AG04449 (cell line): Measurements from ENCODE around the gene SYNM.

Source experiments
- CTCF ChIA-PET: fragments of 350-600 bp; formaldehyde crosslinking; extraction: SDS; loops from one replicate; lab custom pipeline; 2021; ENCODE audit warnings: antibody characterized with exemption; lab: Yijun Ruan, JAX
- POLR2A ChIA-PET: fragments of 400-600, 350-600 bp; formaldehyde crosslinking; extraction: SDS; loops from one replicate; lab custom pipeline; 2020; ENCODE audit warnings: antibody characterized with exemption, inconsistent platforms; lab: Yijun Ruan, JAX
- DNase-seq: peaks from one replicate; pipeline ENCODE4 v3.0.0-alpha.2; 2010; ENCODE audit warnings: low read depth, low spot score
- H3K4me3 ChIP-seq: 2 replicates; pipeline ENCODE4 v1.5.1; 2011; ENCODE audit warnings: low read depth, mild to moderate bottlenecking, control low read depth, low read length
- CTCF ChIP-seq: IDR thresholded peaks from one replicate; pipeline ENCODE4 v1.5.1; 2011; ENCODE audit warnings: mild to moderate bottlenecking, moderate library complexity, low read length, control low read depth, inconsistent platforms; ENCODE audit not compliant: insufficient read depth; ENCODE audit errors: missing control alignments

Gene SYNM

GRCh38 chr15:99123713-99124451, 19.0 kb downstream of the SYNM start:
- peak overlapping the region; percentile 39 for H3K4me3 ChIP-seq
- peak; percentile 89 for DNase-seq
- ChIA-PET POLR2A (interaction anchor here (0.8 to 2.1 kb wide), 6 partner anchors 10 to 46 kb away, joined by 3 to 7 read pairs (median 4); no protein-coding TSS in a partner anchor), CTCF (interaction anchor here (1.0 to 2.9 kb wide), 6 partner anchors 11 to 87 kb away, joined by 3 to 22 read pairs (median 5); partner anchors contain the start of gene SYNM)
- TF ChIP-seq CTCF, result no peak

GRCh38 chr15:99124641-99125040, 19.8 kb downstream of the SYNM start:
- ChIA-PET POLR2A (interaction anchor here (1.4 to 1.9 kb wide), 2 partner anchors 10 to 45 kb away, joined by 4 to 6 read pairs; no protein-coding TSS in a partner anchor), CTCF (interaction anchor here (1.0 to 2.9 kb wide), 7 partner anchors 10 to 86 kb away, joined by 3 to 22 read pairs (median 4); partner anchors contain the start of gene SYNM)
- H3K4me3 ChIP-seq, result no peak overlapping the region
- no peak for DNase-seq
- no peak for TF ChIP-seq CTCF

DNA sequence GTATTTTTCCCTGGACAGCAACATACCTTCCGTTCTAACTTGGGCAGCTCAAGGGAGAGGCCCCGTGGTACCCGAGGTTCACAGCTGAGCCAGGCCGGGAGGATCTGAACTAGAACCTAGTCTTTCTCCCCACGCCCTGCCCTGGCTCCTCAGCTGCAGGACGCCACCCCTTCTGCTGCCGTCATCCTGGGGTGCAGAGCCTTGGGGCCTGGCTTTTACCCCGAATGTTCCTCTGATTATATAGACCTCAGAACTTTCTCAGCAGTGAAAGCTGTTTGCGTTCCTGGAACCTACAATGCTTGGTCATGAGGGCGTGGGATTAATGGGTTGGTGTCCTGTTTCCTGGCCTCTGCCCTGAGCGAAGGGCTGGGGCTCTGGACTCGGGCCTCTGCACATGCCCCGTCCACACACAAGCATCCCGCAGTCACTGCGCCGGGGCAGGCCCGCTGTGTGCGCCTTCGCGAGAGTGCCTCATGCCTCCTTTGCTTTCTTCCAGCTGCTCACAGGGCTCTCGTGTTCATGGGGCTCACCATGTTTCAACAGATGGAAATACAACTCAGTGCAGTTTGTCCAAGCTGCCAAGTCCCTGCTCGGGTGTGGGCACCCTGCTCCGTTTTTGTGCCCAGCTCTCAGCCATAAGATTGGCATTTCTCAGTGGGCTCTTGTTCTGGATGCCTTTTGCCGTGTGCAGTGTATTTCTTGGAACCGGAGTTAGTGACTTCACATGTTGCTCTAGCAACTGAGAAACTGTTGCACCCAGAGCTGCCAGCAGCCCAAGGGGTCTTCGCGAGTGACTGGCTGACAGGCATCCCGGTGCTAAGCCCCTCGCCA, 20.4 kb downstream of the SYNM start:
- CTCF ChIA-PET, result interaction anchor here (1.0 to 2.9 kb wide), 6 partner anchors 14 to 85 kb away, joined by 3 to 22 read pairs (median 3); no protein-coding TSS in a partner anchor
- TF ChIP-seq CTCF, result no peak
- POLR2A ChIA-PET, result interaction anchor here (1.4 kb wide), 1 partner anchor 10 kb away, joined by 4 read pairs; no protein-coding TSS in a partner anchor
- H3K4me3 ChIP-seq, result no peak overlapping the region
- DNase-seq, result no peak

DNA sequence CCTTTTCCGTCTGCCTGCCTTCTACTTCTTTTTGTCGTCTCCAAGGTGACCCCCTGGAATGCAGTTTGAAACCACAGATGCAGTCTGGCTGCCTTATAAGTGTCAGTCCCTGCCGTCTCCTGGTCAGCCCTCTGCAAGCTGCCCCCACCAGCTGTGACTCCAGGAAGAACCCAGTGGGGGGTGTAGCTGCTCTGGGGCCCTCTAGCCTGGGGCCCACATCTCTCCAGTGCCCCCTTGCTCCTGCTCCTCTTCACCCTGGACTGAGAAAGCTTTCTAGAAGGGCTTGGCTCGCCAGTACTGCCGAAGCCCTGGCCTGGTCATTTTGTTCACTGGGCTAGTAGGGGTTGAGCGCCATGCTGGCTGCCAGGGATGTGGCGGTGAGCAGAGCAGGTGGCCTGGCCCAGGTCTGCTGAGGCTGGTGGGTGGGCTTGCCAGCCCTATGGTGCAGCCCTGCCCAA, 21.3 kb downstream of the SYNM start:
- no peak for DNase-seq
- ChIA-PET POLR2A (no interaction called here), CTCF (interaction anchor here (1.0 to 2.9 kb wide), 5 partner anchors 9 to 25 kb away, joined by 3 to 22 read pairs (median 4); partner anchors contain the start of gene SYNM)
- TF ChIP-seq CTCF, result no peak
- no peak overlapping the region for H3K4me3 ChIP-seq

GRCh38 chr15:99126930-99127329, 22.1 kb downstream of the SYNM start:
- no peak for TF ChIP-seq CTCF
- POLR2A ChIA-PET, result no interaction called here
- CTCF ChIA-PET, result interaction anchor here (1.0 to 1.1 kb wide), 3 partner anchors 8 to 21 kb away, joined by 3 to 4 read pairs (median 3); partner anchors contain the start of gene SYNM
- no peak overlapping the region for H3K4me3 ChIP-seq
- DNase-seq, result no peak
